K562 (cell line): ENCODE results near the gene CSRNP2. TPM values are rescaled to one million over a fixed set of nuclear protein-coding genes. Genes with fewer than 3 reads are reported as not detected.
A peak's percentile ranks its signal among the peaks of the same experiment; 100 is the strongest.

Experiments
- ATF4 ChIP-seq: fragments of 450-650 bp; formaldehyde crosslinking; IDR thresholded peaks from 2 replicates; pipeline ENCODE4 v1.4.0; 2022; ENCODE audit warnings: mild to moderate bottlenecking, moderate library complexity
- CSDE1 ChIP-seq, 2 experiments: fragments of 450-650 bp; IDR thresholded peaks; 2 replicates each; pipeline ENCODE4 v1.6.1; 2016; ENCODE audit warnings: mild to moderate bottlenecking in 1 of 2
- EGR1 ChIP-seq: fragments of 450-650 bp; conservative IDR thresholded peaks from 2 replicates; pipeline ENCODE4 v1.6.1; 2017; ENCODE audit warnings: mild to moderate bottlenecking
- HSF4 ChIP-seq: fragments of 250-450 bp; sonication (Bioruptor Pico); IDR thresholded peaks from 2 replicates; pipeline ENCODE4 v2.1.2; 2022; ENCODE audit warnings: mild to moderate bottlenecking, moderate library complexity, borderline replicate concordance
- NR2C2 ChIP-seq, 2 experiments: fragments of 200-800 bp in 1 of 2; sonication (Bioruptor generic) in 1 of 2; sonication (generic) in 1 of 2; formaldehyde crosslinking in 1 of 2; IDR thresholded peaks; 2 replicates each; pipeline versions ENCODE4 v1.6.1 to v1.8.0; 2016 to 2022; ENCODE audit warnings: mild to moderate bottlenecking in 1 of 2, missing compliant biosample characterization in 1 of 2, missing genetic modification characterization in 1 of 2, missing genetic modification reagents in 1 of 2
- NR2F6 ChIP-seq: fragments of 450-650 bp; formaldehyde crosslinking; IDR thresholded peaks from 2 replicates; pipeline ENCODE4 v1.4.0; 2020; ENCODE audit warnings: mild to moderate bottlenecking
- PBX2 ChIP-seq, 2 experiments: IDR thresholded peaks in 1 of 2; conservative IDR thresholded peaks in 1 of 2; 2 replicates each; pipeline ENCODE4 v1.6.1; 2016; ENCODE audit warnings: low read depth in 2 of 2, mild to moderate bottlenecking in 1 of 2, missing compliant biosample characterization in 1 of 2, missing genetic modification characterization in 1 of 2, moderate library complexity in 1 of 2
- RREB1 ChIP-seq: fragments of 250-450 bp; sonication (Bioruptor Pico); IDR thresholded peaks from 2 replicates; pipeline ENCODE4 v1.4.0; 2020
- SFPQ ChIP-seq: fragments of 200-400 bp; formaldehyde crosslinking; IDR thresholded peaks from 2 replicates; pipeline ENCODE4 v1.6.1; 2017; ENCODE audit warnings: mild to moderate bottlenecking, low read depth, low read length, moderate library complexity
- SIN3A ChIP-seq, 2 experiments: fragments of 150-350 bp in 1 of 2; IDR thresholded peaks; 2 replicates each; pipeline ENCODE4 v1.6.1; 2011 to 2016; ENCODE audit warnings: borderline replicate concordance in 2 of 2, low read depth in 2 of 2, low read length in 2 of 2, mild to moderate bottlenecking in 2 of 2, moderate library complexity in 2 of 2; ENCODE audit not compliant: control insufficient read depth in 1 of 2
- STAG1 ChIP-seq: sonication (generic); formaldehyde crosslinking; IDR thresholded peaks from 2 replicates; pipeline ENCODE4 v1.5.0; 2020; ENCODE audit warnings: missing genetic modification reagents, borderline replicate concordance
- SUPT5H ChIP-seq: fragments of 450-650 bp; IDR thresholded peaks from 2 replicates; pipeline ENCODE4 v1.6.1; 2016
- TEAD1 ChIP-seq, 2 experiments: fragments of 450-650 bp in 1 of 2; sonication (generic) in 1 of 2; formaldehyde crosslinking; IDR thresholded peaks; 2 replicates each; pipeline versions ENCODE4 v1.4.0 to v1.8.0; 2020 to 2022; ENCODE audit warnings: mild to moderate bottlenecking in 2 of 2, missing genetic modification reagents in 1 of 2
- polyA plus RNA-seq, 8 experiments: library from polyadenylated mRNA; depleted of rRNA in 4 of 8; stranded (reverse) in 5 of 8; unstranded in 3 of 8; fragments of >200 nt; fragmentation: Nextera tagmentation in 2 of 8; fragmentation: Illumina TruSeq in 1 of 8; extraction: Ambion mirVana in 2 of 8; extraction: Trizol in 1 of 8; gene quantifications; 2 replicates each; pipeline versions ENCODE4 v1.2.1 to v1.2.3, GENCODE V29; 2011 to 2014; ENCODE audit warnings: inconsistent platforms in 1 of 8, missing spikeins in 1 of 8
- total RNA-seq, 7 experiments: library from RNA; depleted of rRNA in 6 of 7; stranded (reverse); fragments of >200 nt in 6 of 7; fragmentation: Illumina TruSeq in 2 of 7; extraction: Trizol in 2 of 7; gene quantifications; 2 replicates each; pipeline versions ENCODE4 v1.2.1 to v1.2.3, GENCODE V29; 2011 to 2021; ENCODE audit warnings: low replicate concordance in 1 of 7

Gene CSRNP2
- total and polyA plus RNA-seq, 9 of the 15 experiments (the other 6 are each of a cell fraction or from before 2014, with no cell fraction given), result 1.6 to 13.9 (median 5.9) TPM

GRCh38 chr12:51083126-51083833, at the start of gene CSRNP2 (continued):
- TF ChIP-seq SFPQ, result no peak
- no peak for TF ChIP-seq PBX2 (CRISPR knock-in tag; IDR thresholded peaks at IDR 0.05; ENCODE audit: low read depth)
- TF ChIP-seq PBX2 (tag; conservative IDR thresholded peaks at IDR 0.05; ENCODE audit: low read depth), result no peak
- TF ChIP-seq SUPT5H, result peak; percentile 81
- no peak for TF ChIP-seq NR2F6 (CRISPR knock-in tag)
- peak; percentile 43 to 78; a peak in 2 of 4 replicates for TF ChIP-seq SIN3A (IDR thresholded peaks at IDR 0.05; ENCODE audit: borderline replicate concordance in 2 of 2, control insufficient read depth in 1 of 2, low read depth in 2 of 2, low read length in 2 of 2)
- peak in 1 of 2 experiments; percentile 31; a peak in 3 of 4 replicates for TF ChIP-seq TEAD1 (CRISPR knock-in tag; IDR thresholded peaks at IDR 0.05)
- TF ChIP-seq STAG1, result no peak
- TF ChIP-seq ATF4, result 0 out of 2 replicates have a peak, but pooled peaks have one; percentile 41
- no peak for TF ChIP-seq HSF4 (CRISPR knock-in tag)
- TF ChIP-seq RREB1, result no peak
- TF ChIP-seq CSDE1 (IDR thresholded peaks at IDR 0.05), result peak in 1 of 2 experiments; percentile 31; a peak in 1 of 4 replicates
- no peak for TF ChIP-seq NR2C2 (CRISPR knock-in tag; IDR thresholded peaks at IDR 0.05)
- TF ChIP-seq NR2C2 (tag; IDR thresholded peaks at IDR 0.05), result peak; percentile 88
- peak; percentile 78 for TF ChIP-seq EGR1
